ENCODE data around the gene ZNF385A.

- TF ChIP-seq CTCF (IDR thresholded peaks at IDR 0.05; ENCODE audit: control extremely low read depth in 1 of 3, insufficient read depth in 1 of 3, low read depth in 1 of 3, low read length in 3 of 3): no peak
- no peak for TF ChIP-seq USF2 (IDR thresholded peaks at IDR 0.05; ENCODE audit: low read length)
- TF ChIP-seq MAX (IDR thresholded peaks at IDR 0.05): no peak
- no peak for TF ChIP-seq POLR2AphosphoS5 (IDR thresholded peaks at IDR 0.05; ENCODE audit: low read depth, low read length)
- TF ChIP-seq JUN (IDR thresholded peaks at IDR 0.05; ENCODE audit: low read depth, low read length): no peak
- no peak for TF ChIP-seq EZH2 (IDR thresholded peaks at IDR 0.05; ENCODE audit: low read depth, low read length, severe bottlenecking)
- no peak for TF ChIP-seq POLR2A (IDR thresholded peaks at IDR 0.05; ENCODE audit: control extremely low read depth in 1 of 2, low read depth in 2 of 2, low read length in 2 of 2)
- no peak for TF ChIP-seq HDAC6 (IDR thresholded peaks at IDR 0.05; ENCODE audit: low read depth, low read length)
- TF ChIP-seq SUZ12 (IDR thresholded peaks at IDR 0.05; ENCODE audit: low read length): no peak
These were observed 34.0 kb upstream of the ZNF385A start for GRCh38 chr12:54418441-54419087.
